Neural cell (in vitro differentiated cells): ENCODE measurements around the gene RAD51B. TPM values are rescaled to one million over a fixed set of nuclear protein-coding genes. Genes with fewer than 3 reads are reported as not detected.

Experiments
- H2AFZ ChIP-seq: fragments of 200-600, 300-800 bp; sonication (generic), shearing (Covaris generic); 2 replicates; pipeline ENCODE4 v1.6.0; 2014; ENCODE audit warnings: low read depth, mild to moderate bottlenecking, antibody characterized with exemption, low read length, moderate library complexity
- H3F3A ChIP-seq: fragments of 200-600 bp; shearing (Covaris generic); 2 replicates; pipeline ENCODE4 v1.6.1; 2016; ENCODE audit warnings: mild to moderate bottlenecking, moderate library complexity, mixed read lengths, antibody characterized with exemption, low read length; ENCODE audit not compliant: insufficient read depth, poor library complexity, severe bottlenecking
- H3K27ac ChIP-seq: fragments of 200-600, 300-800 bp; sonication (generic), shearing (Covaris generic); 2 replicates; pipeline ENCODE4 v1.5.1; 2014; ENCODE audit warnings: mild to moderate bottlenecking, low read length, moderate library complexity
- H3K27me3 ChIP-seq: fragments of 300-800, 200-600 bp; sonication (generic), shearing (Covaris generic); 2 replicates; pipeline ENCODE4 v1.6.0; 2014; ENCODE audit warnings: mild to moderate bottlenecking, low read depth, low read length, moderate library complexity; ENCODE audit not compliant: insufficient read depth
- H3K36me3 ChIP-seq: fragments of 300-800, 200-600 bp; sonication (generic), shearing (Covaris generic); 2 replicates; pipeline ENCODE4 v1.5.1; 2014; ENCODE audit warnings: mild to moderate bottlenecking, antibody characterized with exemption, low read length, moderate library complexity; ENCODE audit not compliant: insufficient read depth
- H3K4me2 ChIP-seq: fragments of 300-800, 200-600 bp; sonication (generic), shearing (Covaris generic); 2 replicates; pipeline ENCODE4 v1.6.0; 2014; ENCODE audit warnings: mild to moderate bottlenecking, low read length
- H3K4me3 ChIP-seq: fragments of 300-800, 200-600 bp; sonication (generic), shearing (Covaris generic); 2 replicates; pipeline ENCODE4 v1.5.1; 2014; ENCODE audit warnings: mild to moderate bottlenecking, low read length, moderate library complexity
- H3K79me2 ChIP-seq: fragments of 200-600 bp; shearing (Covaris generic); replicated peaks from 2 replicates; pipeline ENCODE4 v1.6.0; 2014; ENCODE audit warnings: mild to moderate bottlenecking, low read length, moderate library complexity; ENCODE audit not compliant: insufficient read depth
- H3K9ac ChIP-seq: fragments of 300-800, 200-600 bp; sonication (generic), shearing (Covaris generic); 2 replicates; pipeline ENCODE4 v1.6.1; 2016; ENCODE audit warnings: mild to moderate bottlenecking, low read length, mixed read lengths
- H3K9me2 ChIP-seq: fragments of 200-600 bp; shearing (Covaris generic); 2 replicates; pipeline ENCODE4 v1.6.1; 2016; ENCODE audit warnings: mild to moderate bottlenecking, low read length, mixed read lengths; ENCODE audit not compliant: insufficient read depth
- H3K9me3 ChIP-seq: fragments of 200-600, 300-800 bp; sonication (generic), shearing (Covaris generic); 2 replicates; pipeline ENCODE4 v1.6.1; 2016; ENCODE audit warnings: mild to moderate bottlenecking, mixed run types, low read length, moderate library complexity, mixed read lengths
- H4K20me1 ChIP-seq: fragments of 200-600 bp; shearing (Covaris generic); 2 replicates; pipeline ENCODE4 v1.6.1; 2016; ENCODE audit warnings: mild to moderate bottlenecking, mixed run types; ENCODE audit not compliant: insufficient read depth
- EP300 ChIP-seq: fragments of 450-650 bp; conservative IDR thresholded peaks from 2 replicates; pipeline ENCODE4 v1.6.1; 2014; ENCODE audit warnings: antibody characterized with exemption, mild to moderate bottlenecking, moderate library complexity; ENCODE audit not compliant: poor library complexity, severe bottlenecking
- EZH2 ChIP-seq: fragments of 200-600, 300-800 bp; shearing (Covaris generic), sonication (generic); IDR thresholded peaks from 2 replicates; pipeline ENCODE4 v1.6.1; 2014; ENCODE audit warnings: antibody characterized with exemption, low read length, borderline replicate concordance, mild to moderate bottlenecking; ENCODE audit not compliant: insufficient read depth, poor library complexity, severe bottlenecking
- MXI1 ChIP-seq: fragments of 450-650 bp; conservative IDR thresholded peaks from 2 replicates; pipeline ENCODE4 v1.6.1; 2014; ENCODE audit warnings: antibody characterized with exemption, mild to moderate bottlenecking; ENCODE audit not compliant: poor library complexity, severe bottlenecking
- POLR2AphosphoS5 ChIP-seq: IDR thresholded peaks from 2 replicates; pipeline ENCODE4 v1.6.1; 2012
- RAD21 ChIP-seq: fragments of 450-650 bp; conservative IDR thresholded peaks from 2 replicates; pipeline ENCODE4 v1.6.1; 2014; ENCODE audit warnings: antibody characterized with exemption, mild to moderate bottlenecking, moderate library complexity
- REST ChIP-seq: IDR thresholded peaks from 2 replicates; pipeline ENCODE4 v1.6.1; 2012; ENCODE audit warnings: borderline replicate concordance
- SMC3 ChIP-seq: fragments of 450-650 bp; conservative IDR thresholded peaks from 2 replicates; pipeline ENCODE4 v1.6.1; 2014; ENCODE audit warnings: antibody characterized with exemption, mild to moderate bottlenecking, moderate library complexity; ENCODE audit not compliant: poor library complexity
- TAF1 ChIP-seq: IDR thresholded peaks from 2 replicates; pipeline ENCODE4 v1.6.1; 2012; ENCODE audit warnings: low read depth
- polyA plus RNA-seq: library from polyadenylated mRNA; depleted of rRNA; stranded (reverse); fragments of >200 nt; gene quantifications from 2 replicates; pipeline ENCODE4 v1.2.3, GENCODE V29; 2014
- TF ChIP-seq, protein P1 (sequence below): fragments of 450-650 bp; IDR thresholded peaks from 2 replicates; pipeline ENCODE4 v1.5.1; 2014; ENCODE audit warnings: antibody characterized with exemption, mild to moderate bottlenecking, moderate library complexity; ENCODE audit not compliant: poor library complexity, severe bottlenecking

The RAD51B gene
- polyA plus RNA-seq, 1 donor from 2014 or later: 3.1 TPM

DNA sequence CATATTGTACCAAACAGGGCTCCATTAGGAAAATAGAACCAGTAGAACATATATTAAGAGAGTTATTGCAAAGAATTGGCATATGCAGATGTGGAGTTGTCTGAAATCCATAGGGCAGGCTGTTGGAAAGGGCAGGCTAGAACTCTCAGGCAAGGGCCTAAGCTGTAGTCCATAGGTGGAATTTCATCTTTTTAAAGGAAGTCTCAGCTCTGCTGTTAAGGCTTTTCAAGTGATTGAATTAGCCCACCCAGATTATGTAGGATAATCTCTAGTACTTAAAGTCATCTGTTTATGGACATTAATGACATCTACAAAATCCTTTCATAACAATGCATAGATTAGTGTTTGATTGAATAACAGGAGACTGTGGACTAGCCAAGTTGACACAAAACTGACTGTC, 59.4 kb downstream of the RAD51B start:
- H3K9me3 ChIP-seq: no peaks in the 10 kb centered on the region
- no peak overlapping the region for H3K9ac ChIP-seq
- no peak overlapping the region for H3K4me3 ChIP-seq
- H3K9me2 ChIP-seq: no peaks in the 10 kb centered on the region
- no peaks in the 10 kb centered on the region for H3K27me3 ChIP-seq
- TF ChIP-seq EZH2 (no peak), POLR2AphosphoS5 (no peak), RAD21 (no peak), REST (no peak), EP300 (no peak), MXI1 (no peak), SMC3 (no peak), TAF1 (no peak)
- TF ChIP-seq, protein P1, sequence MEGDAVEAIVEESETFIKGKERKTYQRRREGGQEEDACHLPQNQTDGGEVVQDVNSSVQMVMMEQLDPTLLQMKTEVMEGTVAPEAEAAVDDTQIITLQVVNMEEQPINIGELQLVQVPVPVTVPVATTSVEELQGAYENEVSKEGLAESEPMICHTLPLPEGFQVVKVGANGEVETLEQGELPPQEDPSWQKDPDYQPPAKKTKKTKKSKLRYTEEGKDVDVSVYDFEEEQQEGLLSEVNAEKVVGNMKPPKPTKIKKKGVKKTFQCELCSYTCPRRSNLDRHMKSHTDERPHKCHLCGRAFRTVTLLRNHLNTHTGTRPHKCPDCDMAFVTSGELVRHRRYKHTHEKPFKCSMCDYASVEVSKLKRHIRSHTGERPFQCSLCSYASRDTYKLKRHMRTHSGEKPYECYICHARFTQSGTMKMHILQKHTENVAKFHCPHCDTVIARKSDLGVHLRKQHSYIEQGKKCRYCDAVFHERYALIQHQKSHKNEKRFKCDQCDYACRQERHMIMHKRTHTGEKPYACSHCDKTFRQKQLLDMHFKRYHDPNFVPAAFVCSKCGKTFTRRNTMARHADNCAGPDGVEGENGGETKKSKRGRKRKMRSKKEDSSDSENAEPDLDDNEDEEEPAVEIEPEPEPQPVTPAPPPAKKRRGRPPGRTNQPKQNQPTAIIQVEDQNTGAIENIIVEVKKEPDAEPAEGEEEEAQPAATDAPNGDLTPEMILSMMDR: no peak
- H4K20me1 ChIP-seq: no peaks in the 10 kb centered on the region
- H3F3A ChIP-seq: no peaks in the 10 kb centered on the region
- no peaks in the 10 kb centered on the region for H3K36me3 ChIP-seq
- H3K4me2 ChIP-seq: no peak overlapping the region
- H3K27ac ChIP-seq: no peak overlapping the region
- H3K79me2 ChIP-seq: no peaks in the 10 kb centered on the region
- no peak overlapping the region for H2AFZ ChIP-seq

- no peak overlapping the region for H3K27ac ChIP-seq
- no peaks in the 10 kb centered on the region for H3K9me3 ChIP-seq
- no peak overlapping the region for H2AFZ ChIP-seq
- no peaks in the 10 kb centered on the region for H3F3A ChIP-seq
- H3K79me2 ChIP-seq: no peaks in the 10 kb centered on the region
- H4K20me1 ChIP-seq: no peaks in the 10 kb centered on the region
- no peaks in the 10 kb centered on the region for H3K36me3 ChIP-seq
- H3K4me2 ChIP-seq: no peak overlapping the region
- H3K4me3 ChIP-seq: no peak overlapping the region
- no peak overlapping the region for H3K9ac ChIP-seq
- H3K27me3 ChIP-seq: no peaks in the 10 kb centered on the region
- H3K9me2 ChIP-seq: no peaks in the 10 kb centered on the region
- no peak for TF ChIP-seq RAD21
- TF ChIP-seq REST: no peak
- no peak for TF ChIP-seq POLR2AphosphoS5
- TF ChIP-seq TAF1: no peak
- TF ChIP-seq MXI1: no peak
- TF ChIP-seq, protein P1: no peak
These were observed 61.6 kb downstream of the RAD51B start for GRCh38 chr14:67881225-67881624.
